ENCODE data around the gene IST1. TPM values are rescaled to one million over a fixed set of nuclear protein-coding genes. Genes with fewer than 3 reads are reported as not detected.

Gene IST1
- total RNA-seq, 1 donor = 162 TPM

DNA sequence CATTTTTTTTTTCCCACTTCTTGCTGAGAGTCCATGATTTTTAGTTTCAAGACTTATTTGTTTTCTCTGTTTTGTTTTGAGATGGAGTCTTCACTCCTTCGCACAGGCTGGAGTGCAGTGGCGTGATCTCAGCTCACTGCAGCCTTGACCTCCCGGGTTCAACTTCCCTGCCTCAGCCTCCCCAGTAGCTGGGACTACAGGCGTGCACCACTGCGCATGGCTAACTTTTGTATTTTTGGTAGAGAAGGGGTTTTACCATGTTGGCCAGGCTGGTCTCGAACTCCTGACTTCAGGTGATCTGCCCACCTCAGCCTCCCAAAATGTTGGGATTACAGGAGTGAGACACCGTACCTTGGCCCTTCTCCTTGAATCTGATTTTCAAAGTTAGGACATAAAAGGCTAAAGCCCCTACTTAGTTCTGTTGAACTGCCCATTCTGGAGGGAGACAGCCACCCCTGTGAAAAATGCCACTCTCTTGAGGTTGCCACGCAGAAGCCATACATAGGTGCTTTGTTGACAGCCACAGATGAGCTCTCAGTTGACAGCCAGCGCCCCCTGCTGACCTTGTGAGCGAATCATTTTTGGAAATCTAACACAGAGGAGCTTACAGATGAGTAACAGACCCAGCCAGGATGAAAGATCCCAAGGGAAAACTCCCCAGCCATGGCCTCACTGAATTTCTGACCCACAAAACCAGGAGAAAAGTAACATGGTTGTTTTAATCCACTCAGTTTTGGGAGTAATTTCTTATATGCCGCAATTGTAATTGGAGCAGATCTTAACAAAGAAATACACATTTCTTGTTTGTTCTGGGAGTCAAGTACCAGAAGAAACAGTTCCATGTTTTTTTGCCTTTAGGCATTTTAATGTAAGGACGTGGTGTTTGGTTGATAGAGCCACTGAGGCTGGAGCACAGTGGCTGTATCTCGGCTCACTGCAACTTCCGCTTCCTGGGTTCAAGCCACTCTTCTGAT is 66.0 kb downstream of the IST1 start:
- peak; percentile 51 to 90 (median 75) for DNase-seq (ENCODE audit: low read depth in 2 of 3, low spot score in 2 of 3)

DNA sequence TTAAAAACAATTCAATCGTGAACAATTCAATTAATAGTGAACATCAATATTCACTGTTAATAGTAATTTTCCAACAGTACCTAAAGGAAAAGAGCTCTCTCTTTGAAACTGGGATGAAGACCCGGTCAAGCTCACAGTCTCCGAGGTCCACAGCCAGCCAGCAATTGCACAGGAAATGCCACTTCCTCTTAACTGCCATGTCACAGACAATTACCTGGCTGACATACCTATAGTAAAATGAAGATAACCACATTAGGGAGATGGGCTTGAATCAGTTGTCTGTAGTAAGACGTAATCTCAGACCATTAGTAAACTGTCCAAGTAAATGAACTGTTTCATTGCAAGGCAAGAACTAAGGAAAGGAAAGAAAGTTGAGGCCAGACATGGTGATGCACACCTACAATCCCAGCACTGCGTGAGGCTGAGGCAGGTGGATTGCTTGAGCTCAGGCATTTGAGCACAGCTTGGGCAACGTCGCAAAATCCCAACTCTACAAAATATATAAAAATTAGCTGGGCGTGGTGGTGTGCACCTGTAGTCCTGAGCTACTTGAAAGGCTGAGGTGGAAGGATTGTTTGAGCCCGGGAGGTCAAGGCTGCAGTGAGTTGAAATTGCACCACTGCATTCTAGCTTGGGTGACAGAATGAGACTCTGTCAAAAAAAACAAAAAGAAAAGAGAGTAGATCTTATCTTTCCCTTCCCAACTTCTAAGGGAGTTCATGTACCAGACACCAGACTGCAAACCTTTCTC is 68.0 kb downstream of the IST1 start:
- no peak for DNase-seq (ENCODE audit: low read depth in 2 of 3, low spot score in 2 of 3)

DNA sequence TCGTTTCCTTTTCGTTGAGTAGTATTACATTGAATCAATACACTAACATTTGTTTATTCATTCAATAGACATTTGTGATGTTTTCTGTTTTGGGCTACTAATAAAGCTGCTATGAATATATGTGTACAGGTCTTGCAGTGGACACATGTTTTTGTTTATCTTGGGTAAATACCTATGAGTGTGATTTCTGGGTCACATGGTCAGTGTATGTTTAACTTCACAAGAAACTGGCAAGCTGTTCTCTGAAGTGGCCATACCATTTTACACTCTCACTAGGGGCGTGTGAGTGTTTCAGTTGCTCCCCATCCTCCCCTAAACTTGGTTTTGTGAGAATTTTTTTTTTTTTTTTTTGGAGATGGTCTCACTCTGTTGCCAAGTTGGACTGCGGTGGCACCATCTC is 69.9 kb downstream of the IST1 start:
- DNase-seq (ENCODE audit: low read depth in 2 of 3, low spot score in 2 of 3) = no peak

DNA sequence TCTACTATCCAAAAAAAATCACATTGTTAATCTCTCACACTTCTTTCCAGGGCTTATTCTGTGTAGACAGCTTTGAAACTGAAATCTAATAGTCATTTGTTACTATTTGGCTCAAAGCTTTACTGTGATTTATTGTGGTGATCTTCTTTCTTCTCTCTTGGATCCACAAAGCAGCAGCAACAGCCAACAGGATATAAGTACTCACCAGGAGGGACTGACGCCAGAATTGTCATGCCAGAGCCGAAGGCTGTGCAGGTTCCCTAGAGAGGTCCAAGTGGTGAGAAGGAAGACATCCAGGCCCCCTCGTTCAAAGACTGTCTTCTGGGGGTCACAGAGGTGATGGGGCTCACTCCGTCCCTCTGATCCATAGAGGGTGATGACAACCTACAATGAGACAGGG is 71.6 kb downstream of the IST1 start:
- DNase-seq (ENCODE audit: low read depth in 2 of 3, low spot score in 2 of 3) = no peak

DNA sequence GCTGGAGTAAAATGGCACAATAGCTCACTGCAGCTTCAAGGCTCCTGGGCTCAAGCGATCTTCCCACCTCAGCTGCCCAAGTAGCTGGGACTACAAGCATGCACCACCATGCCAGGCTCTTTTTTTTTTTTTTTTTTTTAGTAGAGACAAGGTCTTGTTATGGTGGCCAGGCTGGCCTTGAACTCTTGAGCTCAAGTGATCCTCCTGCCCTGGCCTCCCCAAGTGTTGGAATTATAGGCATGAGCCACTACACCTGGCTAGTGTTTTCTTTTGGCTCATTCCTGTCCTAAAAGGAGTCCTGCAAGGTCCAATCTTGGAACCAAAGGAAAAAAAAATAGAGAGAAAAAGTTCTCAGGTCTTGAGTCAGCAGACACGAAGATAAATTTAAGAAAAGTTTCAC is 74.0 kb downstream of the IST1 start:
- DNase-seq (ENCODE audit: low read depth in 2 of 3, low spot score in 2 of 3) = no peak

DNA sequence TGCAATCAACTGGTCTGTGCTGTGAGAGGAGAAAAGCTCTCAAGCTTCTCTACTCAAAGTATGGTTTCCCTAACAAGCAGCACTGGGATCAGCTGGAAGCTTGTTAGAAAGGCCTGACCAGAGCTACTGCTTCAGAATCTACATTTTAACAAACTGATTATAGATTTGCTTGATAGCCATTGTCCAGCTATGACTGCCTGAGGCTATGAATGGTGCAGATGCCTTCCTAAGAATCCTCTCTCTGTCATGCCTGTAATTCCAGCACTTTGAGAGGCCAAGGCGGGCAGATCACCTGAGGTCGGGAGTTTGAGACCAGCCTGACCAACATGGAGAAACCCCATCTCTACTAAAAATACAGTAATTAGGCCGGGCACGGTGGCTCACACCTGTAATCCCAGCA is 76.2 kb downstream of the IST1 start:
- DNase-seq (ENCODE audit: low read depth in 2 of 3, low spot score in 2 of 3) = no peak

DNA sequence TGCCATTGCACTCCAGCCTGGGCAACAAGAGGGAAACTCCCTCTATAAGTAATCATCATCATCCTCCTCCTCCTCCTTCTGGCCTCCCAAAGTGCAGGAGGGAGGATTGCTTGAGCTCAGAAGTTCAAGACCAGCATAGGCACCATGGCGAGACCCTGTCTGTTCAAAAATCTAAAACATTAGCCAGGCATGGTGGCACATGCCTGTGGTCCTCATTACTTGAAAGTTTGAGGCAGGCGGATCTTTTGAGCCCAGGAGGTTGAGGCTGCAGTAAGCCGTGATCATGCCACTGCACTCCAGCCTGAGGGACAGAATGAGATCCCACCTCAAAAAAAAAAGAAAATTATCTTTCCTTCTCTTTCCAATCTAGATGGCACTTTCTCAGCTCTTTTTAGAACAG is 77.0 kb downstream of the IST1 start:
- DNase-seq (ENCODE audit: low read depth in 2 of 3, low spot score in 2 of 3) = no peak

DNA sequence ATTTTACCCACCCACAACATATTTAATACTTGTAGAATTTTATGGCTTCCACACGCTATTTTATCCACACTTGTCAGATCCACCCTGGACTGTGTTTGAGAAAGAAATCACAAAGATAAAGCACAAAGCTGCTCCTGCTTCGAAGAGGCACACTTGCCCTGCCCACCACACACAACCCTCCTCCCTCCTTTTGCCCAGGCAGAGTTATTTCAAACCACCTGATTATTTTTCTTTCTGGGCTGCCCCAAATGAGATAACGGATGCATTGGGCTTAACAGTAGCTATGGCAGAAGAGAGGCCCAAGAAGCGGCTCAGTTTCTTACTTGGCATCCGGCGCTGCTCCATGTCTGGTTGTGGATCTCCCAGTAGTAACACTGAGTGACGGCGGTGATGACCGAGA is 77.7 kb downstream of the IST1 start:
- no peak for DNase-seq (ENCODE audit: low read depth in 2 of 3, low spot score in 2 of 3)

DNA sequence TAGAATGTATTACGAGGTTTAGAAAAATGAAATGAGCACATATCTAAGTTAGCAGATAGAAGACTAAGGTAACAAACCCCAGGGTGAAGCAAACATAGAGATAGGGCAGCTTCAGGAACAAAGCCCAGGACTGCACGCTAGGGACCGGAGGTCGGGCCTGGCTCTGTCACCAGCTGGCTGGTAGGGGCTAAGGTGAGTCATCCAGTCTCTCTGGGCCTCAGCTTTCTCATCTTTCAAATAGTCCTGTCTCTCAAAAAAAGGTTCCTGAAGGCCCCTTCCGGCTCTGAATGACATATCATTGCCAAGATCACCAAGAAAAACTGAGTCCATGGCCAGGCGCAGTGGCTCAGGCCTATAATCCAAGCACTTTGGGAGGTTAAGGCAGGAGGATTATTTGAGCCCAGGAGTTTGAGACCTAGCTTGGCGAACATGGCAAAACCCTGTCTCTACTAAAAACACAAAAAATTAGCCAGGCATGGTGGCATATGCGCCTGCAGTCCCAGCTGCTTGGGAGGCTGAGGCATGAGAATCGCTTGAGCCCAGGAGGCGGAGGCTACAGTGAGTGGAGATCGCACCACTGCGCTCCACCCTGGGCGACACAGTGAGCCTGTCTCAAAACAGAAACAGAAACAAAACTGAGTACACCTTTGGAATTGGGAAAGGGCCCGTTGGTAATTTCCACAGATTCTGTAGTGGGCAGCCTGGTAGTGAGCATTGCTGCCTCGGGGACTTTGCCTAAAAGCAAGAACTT is 78.9 kb downstream of the IST1 start:
- no peak for DNase-seq (ENCODE audit: low read depth in 2 of 3, low spot score in 2 of 3)

Other genes with a start within 250 kb of the IST1 start
- 3.8 TPM for gene PHLPP2, start 170.8 kb upstream of the IST1 start, total RNA-seq
- 40.7 TPM for gene AP1G1, start 86.7 kb upstream of the IST1 start, total RNA-seq
- gene ATXN1L, start 49.6 kb upstream of the IST1 start, total RNA-seq = 12.9 TPM
- gene ZNF821, start 11.3 kb upstream of the IST1 start, total RNA-seq = 10.2 TPM
- under 0.01 TPM for gene PKD1L3, start 104.9 kb downstream of the IST1 start, total RNA-seq
- 6.7 TPM for gene DHODH, start 113.2 kb downstream of the IST1 start, total RNA-seq
- 0.81 TPM for gene HP, start 159.0 kb downstream of the IST1 start, total RNA-seq
- gene HPR, start 167.7 kb downstream of the IST1 start, total RNA-seq = not detected
- gene TXNL4B, start 198.1 kb downstream of the IST1 start, total RNA-seq = 6.2 TPM
- gene DHX38, start 198.3 kb downstream of the IST1 start, total RNA-seq = 86.4 TPM

Measured in hematopoietic multipotent progenitor cell (in vitro differentiated cells).